CD4-positive, alpha-beta T cell treated with Interleukin-1 beta for 1 hour (primary cell): ENCODE results near the gene DTX1.
"Not testable (repeated sequence)": the region's sequence is repeated elsewhere in the genome, so short reads cannot be mapped to it uniquely, and the experiment has no call there.

Source experiments
- DNase-seq, 2 donors: peaks; one replicate each; pipeline ENCODE4 v3.0.0-alpha.2; 2020 to 2022

Gene DTX1

DNA sequence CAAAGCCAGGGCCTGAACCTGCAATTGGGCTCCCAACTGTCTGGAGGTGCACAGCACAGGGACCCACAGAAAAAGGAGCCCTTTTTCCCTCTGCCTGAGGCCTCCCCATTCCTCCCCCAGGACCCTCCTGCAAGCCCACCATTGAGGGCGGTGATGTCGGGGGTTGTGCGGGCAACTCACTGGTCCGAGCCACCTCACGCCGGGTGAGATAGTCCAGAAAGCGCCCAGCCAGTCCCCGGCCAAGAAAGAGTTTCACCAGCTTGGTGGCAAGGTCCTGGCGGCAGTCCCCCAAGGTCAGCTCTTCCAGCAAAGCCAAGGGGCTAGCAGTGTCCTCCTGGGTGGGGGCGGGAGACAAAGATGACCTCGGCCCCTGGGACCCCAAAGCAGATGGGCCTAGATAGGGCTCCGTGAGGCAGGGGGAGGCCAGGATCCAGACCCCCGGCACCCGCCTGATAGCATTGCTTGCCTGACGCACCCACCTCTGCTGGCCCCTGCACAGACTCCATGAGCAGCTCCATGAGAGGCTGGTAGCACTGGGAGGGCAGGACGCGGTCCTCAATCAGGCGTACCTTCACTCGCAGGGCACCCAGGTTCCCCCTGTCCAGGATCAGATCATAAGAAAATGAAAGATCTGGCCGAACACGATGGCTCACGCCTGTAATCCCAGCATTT, 59.1 kb downstream of the DTX1 start:
- no peak for DNase-seq

DNA sequence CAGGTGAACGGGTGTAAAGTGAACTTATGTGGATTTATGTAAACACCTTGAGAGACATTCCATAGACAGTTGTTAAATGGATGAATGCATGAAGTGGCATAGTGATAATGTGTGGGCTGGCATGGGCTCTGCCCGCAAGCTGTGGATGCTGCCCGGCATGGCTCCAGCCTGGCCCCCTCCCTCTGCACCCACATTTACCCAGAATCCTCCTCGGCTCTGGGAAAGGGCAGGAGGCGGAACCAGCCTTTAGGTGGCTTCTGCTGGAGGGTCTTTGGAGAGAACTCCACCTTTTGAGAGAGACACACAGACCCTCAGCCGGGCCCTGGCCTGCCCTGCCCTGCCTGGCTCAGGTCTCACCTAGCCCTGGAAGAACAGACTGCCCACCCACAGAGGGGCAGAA, 60.3 kb downstream of the DTX1 start:
- no peak for DNase-seq

DNA sequence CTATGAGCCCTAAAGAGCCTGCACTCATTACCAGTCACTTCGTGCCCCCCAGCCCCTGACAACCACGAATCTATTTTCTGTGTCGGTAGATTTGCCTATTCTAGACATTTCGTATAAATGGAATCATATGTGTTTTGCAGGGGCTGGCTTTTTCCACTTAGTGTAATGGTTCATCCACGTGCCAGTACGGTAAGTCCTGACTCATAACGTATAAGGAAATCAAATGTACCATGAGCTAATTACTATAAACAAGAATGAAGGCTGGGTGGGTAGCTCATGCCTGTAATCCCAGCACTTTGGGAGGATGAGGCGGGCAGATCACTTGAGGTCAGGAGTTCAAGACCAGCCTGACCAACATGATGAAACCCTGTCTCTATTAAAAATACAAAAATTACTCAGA, 61.2 kb downstream of the DTX1 start:
- DNase-seq = not testable (repeated sequence)

DNA sequence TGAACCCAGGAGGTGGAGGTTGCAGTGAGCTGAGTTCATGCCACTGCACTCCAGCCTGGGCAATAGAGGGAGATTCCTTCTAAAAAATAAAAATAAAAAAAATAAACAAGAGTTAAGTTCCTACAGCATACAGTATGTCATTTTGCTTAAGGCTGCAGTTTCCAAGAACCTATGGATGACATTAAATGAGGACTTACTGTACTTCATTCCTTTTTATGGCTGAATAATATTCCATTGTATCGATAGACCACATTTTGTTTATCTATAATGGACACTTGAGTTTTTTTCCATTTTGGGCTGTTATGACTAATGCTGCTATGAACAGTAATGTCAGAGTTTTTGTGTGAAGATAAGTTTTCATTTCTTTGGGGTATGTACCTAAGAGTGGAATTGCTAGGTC, 61.6 kb downstream of the DTX1 start:
- no peak for DNase-seq

DNA sequence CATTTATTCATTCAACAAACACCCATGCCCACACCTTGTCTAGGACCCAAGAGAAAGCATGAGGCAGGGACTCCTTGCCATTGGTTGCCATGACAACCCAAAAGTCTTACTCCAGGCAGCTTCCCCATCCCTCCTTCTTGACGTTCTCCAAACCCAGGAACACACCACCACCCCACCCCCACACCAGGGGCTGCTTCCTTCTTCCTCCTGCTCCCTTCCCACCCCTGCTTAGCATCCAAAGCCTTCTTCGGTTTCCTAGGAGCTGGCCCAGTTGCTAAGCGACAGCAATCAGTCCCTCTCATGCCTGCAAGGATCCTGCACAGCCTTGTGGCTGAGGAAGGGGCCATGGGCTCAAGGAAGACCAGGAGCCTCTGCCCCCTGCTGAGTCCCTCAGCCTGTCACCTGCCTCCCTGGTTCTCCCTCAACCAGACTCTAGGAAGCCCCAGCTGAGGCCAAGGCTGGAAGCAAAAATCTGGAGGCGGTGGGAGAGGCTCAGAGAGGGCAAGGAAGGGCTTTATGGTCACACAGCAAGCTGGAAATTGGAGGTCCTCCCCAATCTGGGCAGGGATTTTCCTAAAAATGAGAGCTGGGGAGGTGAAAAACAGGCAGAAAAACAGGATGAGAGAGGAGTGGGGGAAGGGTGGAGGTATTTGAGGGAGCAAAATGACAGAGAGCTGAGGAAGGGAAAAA, 63.6 kb downstream of the DTX1 start:
- DNase-seq = no peak

DNA sequence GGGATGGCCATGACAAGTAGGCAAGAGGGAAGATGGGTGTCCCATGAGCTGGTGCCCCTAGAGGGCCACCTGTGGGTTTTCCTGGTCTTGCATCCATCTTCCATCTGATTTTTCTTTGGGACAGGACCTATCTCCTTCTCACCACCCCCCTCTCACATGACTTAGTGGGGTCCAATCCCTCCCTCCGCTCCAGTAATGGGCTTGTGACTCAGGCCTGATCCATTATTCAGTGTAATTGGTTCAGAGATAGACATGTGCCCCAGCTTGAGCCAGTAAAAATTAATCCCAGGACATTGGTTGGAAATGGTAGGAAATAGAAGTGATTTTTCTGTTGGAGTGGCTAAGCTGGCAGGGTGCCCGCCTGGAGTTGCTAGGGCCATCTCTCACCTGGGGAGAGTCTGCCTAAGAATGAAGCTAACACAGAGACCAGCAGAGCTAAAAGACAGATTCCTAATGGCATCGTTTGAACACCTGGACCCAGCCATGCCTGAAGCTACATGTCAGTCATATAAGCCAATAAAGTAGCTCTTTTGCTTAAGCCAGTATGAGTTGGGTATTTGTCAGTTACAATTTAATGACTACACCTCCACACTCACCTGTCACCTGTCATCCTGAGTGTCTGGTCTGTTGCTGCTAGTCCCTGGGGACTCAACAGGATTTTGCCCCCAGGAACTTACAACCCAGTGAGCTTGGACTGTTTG, 64.3 kb downstream of the DTX1 start:
- DNase-seq = no peak

DNA sequence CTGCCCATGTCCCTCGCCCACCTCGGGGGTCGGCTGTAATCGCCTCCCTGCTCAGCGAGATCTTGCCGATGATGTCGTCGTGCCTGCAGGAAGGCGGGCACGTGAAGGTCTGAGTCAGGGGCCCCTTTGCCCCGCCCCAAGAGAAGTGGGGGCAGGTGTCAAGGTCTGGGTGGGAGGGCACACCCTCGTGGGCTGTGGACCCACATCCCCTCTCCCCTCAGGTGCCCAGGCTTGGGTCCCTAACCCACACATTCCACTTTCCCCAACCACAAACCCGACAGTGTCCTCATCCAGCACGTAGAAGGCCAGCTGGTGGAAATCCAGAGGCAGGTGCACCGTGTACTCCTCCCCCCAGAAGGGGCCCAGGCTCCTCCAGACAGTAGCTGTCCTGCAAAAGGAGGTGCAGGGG, 71.3 kb downstream of the DTX1 start:
- no peak for DNase-seq

DNA sequence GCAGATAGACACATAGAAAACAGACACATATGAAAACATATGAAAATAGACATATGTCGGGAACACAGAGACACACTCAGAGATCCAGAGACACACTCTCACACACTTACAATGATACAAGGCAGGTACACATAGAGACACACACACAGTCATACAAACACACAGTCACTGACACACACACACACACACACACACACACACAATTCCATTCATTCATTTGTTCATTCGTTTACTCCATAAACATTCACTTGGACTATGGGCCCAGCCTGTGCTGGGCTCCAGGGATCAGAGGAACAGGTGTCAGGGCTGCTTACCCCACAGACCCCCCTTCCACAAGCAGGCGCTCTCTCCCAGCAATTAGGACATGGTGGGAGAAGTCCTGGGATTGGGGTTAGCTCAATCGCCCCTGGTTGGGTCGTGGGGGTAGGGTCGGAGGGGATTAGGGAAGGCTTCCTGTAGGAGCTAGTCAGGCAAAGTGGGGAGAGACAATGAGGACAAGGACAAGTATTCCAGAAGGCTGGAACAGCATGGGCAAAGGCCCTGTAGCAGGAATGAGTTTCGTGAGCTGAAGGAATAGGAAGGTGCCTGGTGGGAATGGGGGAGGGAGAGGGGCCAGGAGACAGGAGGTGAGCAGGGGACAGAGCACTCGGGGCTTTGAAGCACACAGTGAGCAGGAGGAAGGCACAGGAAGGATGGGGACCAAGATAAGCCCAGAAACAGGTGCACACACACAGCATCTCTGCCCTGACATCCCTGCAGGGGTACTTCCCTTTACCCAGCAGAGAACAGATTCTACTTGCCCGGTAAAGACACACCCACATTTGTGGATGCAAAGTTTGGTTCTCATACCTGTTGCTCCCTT, 72.5 kb downstream of the DTX1 start:
- DNase-seq = no peak

DNA sequence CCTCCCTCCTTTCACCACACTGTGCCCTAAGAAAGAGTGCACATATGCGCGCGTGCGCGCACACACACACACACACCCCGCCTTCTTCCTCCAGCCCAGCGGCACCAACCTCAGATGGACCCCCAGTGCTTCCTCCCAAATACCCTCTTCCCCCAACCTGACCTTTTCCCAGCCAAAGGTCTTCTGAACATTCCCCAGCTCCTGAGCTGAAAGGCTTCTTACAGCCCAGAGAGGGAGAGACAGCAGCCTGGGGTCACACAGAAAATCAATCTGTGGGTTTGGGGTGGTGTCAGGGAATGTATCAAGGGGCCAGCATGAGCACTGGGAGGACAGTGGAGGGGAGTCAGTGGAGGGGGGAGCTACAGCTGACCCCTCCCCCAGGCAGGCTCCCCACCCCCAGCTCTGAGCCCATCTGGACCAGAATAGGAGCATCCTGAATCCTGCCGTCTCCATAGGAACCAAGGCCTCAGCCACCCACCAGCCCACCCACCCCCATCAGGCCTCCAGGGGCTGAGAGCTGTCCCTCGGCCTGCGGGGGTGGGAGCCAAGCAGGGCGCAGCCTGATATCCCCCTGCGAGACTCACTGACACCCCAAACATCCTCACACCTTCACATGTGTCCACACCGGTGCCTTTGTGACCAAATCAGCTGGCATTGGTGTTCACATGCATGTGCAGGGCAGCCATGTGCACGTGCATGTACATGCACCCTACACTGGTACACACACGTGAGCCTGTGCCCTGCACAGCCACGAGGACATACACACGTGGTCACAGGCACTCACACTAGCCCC, 73.3 kb downstream of the DTX1 start:
- DNase-seq = no peak

DNA sequence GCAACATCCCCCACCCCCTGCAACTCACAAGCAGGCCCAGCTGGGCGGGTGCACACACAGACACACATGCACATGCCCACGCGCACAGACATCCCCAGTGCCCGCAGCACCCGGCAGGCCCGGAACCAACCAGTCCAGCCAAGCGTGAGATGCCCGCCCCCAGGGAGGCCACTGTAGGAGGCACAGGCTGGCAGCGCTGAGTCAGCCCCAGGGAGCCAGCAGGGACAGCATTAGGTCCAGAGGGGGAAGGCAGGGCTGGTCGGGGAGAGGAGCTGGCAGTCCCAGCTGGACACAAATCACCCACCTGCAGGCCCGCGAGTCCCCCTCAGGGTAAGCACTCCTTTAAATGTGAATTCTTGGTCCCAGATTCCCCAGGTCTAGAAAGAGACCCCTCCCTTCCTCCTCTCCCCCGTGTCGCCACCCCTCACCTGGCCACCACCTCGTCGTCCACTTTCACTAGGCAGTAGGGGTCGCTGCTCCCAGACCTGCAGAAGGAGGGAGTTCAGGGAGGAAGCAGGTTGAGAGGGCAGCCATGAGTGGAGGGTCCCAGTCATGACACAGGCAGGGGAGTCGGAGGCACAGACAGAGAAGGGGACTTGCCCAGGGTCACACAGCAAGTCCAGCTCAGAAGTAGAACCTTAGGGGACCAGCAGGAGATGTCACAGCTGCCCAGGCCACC, 74.1 kb downstream of the DTX1 start:
- DNase-seq = peak in 1 of 2 donors; percentile 28

DNA sequence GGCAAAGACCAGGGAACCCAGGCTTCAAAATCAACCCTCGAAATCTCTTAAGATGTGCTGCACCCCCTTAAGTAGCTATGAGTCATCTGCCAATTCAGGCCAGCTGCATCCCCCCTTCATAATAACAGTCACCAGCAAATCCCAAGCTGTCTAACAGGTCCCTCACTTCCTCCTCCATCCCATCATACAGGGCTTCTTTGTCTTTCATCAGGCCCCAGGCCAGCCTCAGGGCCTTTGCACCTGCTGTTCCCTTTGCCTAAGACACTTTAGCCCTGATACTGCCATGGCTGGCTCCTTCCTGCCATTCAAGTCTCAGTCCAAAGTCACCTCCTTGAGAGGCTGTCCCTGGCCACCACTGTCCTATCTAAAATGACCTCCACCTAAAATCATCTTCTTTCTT, 75.0 kb downstream of the DTX1 start:
- DNase-seq = no peak

DNA sequence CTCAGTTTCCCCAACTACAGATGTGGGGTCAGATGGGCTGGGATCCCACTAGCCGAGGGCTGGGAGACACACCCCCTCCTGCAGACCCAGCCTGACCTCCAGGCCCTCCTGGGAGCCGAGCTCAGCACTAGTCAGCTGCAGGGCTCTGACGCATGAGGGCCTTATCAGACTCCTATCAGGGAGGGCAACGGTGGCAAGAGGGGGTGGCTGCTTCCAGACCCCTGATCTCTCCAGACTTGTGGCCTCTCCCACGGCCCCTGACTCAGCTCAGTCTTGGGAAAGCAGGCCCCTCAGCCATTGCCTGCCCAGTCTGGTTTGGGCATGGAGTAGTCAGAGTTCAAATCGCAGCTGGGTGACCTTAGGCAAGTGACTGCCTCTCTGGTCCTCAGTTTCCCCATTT, 76.5 kb downstream of the DTX1 start:
- no peak for DNase-seq

DNA sequence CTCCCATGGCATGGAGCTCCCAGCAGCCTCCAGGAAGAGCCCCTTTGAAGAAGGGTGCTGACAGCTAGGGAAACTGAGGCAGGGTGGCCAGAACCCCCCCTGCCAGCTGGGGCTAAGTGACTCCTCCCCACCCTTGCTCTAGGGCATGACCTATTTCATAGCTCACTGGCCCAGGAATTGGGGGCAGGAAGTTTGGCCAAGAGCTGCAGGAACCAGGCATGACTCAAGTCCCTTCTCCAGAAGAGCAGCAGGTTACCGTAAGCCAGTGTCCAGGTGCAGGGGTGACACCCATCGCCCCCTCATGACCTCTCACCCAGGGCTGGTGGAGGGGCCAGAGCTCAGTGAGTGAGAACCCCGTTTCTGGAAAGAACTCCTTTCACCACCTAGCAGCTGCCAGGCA, 77.1 kb downstream of the DTX1 start:
- no peak for DNase-seq

DNA sequence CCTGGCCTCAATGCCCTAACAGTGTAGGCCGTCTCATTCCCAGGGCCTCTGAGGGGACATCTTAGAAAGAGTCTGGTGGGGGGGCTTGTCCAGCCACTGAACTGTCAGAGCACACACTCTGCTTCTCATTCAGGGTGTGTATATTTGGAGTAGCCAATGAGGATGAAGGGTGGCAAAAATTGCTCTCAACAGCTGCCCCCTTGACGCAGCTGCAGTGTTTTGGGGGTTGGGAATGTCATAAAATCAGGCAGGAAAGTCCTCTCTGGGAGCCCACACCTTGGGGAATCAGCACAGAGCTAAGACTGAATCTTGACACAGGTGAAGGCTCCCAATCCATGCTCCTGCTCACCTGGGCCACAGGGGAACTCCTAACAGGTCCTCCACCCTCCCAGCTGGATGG, 77.5 kb downstream of the DTX1 start:
- DNase-seq = no peak

DNA sequence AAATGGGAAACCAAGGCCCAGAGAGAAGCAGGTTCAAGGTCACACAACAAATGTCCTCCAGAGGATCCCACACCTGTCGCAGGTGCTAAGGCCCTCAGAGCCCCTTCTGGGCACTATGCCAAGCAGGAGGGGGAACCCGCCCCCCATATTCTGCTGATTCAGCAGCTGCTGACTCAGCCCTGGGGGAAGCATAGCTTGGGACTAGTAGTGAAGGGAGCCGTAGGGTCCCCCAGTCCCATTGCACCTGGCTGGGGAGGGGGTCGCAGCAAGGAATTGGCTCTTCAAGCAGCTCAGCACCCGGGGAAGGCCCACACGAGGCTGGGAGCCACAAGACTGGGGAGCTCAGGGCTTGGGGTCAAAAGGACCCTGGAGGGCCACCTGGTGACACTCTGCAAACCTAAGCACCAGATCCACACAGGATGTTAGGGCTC, 78.0 kb downstream of the DTX1 start:
- no peak for DNase-seq

DNA sequence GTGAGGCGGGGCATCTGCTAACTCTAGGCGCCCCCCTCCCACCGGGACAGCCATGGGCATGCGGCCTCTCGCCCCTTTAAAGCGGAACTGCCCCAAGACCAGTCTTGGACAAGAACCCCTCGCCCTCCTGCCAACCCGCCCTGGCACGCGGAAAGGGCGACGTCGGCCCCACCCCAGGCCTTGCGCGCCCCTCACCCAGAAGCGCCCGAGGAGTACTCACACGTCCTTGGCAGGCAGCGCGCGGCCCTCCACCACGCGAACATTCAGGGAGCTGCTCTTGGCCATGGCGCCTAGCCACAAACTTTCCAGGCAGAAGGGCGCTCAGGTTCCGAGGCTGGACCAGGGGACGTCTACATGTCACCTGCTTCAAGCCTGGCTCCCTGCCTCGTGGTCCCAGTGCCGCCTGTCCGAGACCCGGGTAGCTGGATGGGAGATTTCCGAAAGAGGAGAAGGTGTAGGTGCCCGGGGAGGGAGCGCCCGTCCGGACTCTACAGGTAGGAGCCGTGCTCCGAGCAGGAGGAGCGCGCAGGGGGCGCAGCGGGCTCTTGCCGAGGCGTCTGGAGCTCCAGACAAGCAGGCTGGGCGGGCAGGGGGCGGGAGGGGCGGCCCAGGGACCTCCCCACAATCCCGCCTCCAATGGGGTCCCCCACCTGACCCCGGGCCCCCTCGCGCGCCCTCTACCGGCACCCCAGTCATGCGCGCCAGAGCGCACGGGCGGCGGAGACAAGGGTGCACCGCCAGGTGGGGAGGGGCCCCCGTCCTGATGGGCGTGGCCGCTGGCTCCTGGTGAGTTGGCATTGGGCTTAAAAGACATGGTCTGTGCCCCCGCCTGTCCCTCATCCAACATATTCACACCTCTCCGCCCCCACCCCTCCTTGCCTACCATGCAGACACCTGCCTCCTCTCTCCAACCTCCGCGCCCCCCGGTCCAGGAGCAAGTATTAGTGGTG, 78.9 kb downstream of the DTX1 start, which contains the start of gene RASAL1:
TSS of gene RASAL1 (minus strand) at position 584 of the 950 bp plus-strand sequence. CDS start at position 285, 299 bp downstream.
- peak; percentile 78 to 80 for DNase-seq

DNA sequence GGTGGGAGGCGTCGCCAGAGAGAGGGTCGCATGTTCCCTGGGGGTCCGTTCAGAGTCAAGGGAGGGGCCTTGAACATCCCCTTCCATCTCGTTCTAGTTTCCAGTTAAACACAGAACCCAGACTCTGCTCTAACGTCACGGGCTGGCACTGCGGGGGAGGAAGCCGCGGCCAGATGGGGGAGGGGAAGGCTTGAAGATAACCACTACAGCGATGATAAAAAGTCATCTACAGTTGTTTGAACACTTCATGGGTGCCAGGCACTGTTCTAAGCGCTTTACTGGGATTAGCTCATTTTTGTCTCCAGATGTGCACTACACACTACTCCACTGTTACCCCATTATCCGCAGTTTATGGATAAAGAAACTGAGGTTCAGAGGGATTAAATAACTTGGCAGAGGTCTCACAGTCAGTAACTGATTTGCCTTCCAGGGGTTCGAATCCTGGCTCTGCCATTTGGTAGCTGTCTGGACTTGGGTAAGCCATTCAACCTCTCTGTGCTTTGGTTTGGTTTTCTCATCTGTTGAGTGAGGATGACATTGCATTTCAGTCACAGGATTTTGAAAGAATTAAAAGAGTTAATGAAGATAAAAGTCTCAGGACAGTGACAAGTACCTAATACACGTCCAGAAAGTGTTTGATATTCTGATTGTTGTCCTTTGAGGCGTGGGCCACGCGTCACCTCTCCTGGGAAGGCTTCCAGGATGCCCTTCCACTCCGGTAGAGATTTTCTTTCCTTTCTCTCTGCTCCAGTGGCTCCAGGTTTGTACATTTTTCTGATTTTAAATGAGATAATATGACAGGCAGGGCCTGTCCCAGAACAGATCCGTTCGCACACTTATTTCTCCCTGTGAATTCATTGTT, 79.8 kb downstream of the DTX1 start:
- peak; percentile 54 to 70 for DNase-seq

DNA sequence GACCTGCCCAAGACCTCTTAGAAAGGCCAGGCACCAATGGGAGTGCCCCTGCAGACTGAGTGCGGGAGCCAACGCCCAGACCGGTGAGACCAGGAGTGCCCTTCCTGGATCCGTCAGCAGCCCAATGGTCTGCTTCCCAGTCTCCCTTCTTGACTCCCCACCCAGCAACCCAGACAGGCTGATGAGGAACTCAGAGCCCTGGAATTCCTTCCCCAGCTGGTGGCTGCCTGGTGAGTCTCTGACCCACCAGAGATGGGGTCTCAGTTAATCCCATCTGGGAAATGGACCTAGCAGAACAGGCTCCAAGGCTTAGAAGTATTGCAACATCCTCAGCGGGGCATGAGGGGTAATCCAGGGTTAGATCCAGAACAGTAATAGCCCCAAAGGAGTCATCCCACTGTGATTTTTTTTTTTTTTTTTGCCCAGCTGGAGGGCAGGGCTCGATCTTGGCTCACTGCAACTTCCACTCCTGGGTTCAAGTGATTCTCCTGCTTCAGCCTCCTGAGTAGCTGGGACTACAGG, 80.5 kb downstream of the DTX1 start:
- no peak for DNase-seq
